Measurements from ENCODE around the gene SFMBT2.

DNA sequence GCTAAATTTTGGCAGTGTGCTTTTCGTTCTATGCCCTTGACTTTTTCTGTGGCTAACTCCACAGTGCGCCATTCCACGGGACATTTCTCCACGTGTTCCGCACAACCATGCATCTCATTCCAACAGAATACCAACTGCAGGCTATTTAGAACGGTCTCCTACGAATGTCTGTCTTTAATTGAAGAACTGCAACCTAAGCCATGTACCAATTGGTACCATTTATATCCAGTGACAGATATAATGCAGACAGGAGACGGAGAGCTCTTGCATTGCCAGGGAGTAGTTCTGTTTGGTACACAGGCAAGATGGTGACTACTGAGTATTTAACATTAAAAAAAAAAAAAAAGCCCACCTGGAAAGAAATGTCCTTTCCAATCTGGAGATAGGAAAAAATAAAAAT lies 9.1 kb downstream of the SFMBT2 start:
- TF ChIP-seq, protein P1, sequence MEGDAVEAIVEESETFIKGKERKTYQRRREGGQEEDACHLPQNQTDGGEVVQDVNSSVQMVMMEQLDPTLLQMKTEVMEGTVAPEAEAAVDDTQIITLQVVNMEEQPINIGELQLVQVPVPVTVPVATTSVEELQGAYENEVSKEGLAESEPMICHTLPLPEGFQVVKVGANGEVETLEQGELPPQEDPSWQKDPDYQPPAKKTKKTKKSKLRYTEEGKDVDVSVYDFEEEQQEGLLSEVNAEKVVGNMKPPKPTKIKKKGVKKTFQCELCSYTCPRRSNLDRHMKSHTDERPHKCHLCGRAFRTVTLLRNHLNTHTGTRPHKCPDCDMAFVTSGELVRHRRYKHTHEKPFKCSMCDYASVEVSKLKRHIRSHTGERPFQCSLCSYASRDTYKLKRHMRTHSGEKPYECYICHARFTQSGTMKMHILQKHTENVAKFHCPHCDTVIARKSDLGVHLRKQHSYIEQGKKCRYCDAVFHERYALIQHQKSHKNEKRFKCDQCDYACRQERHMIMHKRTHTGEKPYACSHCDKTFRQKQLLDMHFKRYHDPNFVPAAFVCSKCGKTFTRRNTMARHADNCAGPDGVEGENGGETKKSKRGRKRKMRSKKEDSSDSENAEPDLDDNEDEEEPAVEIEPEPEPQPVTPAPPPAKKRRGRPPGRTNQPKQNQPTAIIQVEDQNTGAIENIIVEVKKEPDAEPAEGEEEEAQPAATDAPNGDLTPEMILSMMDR (IDR thresholded peaks at IDR 0.05; ENCODE audit: low read depth, low read length, poor library complexity, severe bottlenecking): no peak
- no peak for TF ChIP-seq EZH2phosphoT487 (IDR thresholded peaks at IDR 0.05; ENCODE audit: borderline replicate concordance, low read length)
